Cortex of kidney (tissue), 1 donor: ENCODE measurements around the gene SCFD1.
"Not testable (repeated sequence)": the region's sequence is repeated elsewhere in the genome, so short reads cannot be mapped to it uniquely, and the experiment has no call there.

ENCODE experiments used
- DNase-seq: peaks from one replicate; lab custom pipeline; 2025; lab: John Stamatoyannopoulos, UW

The SCFD1 gene

GRCh38 chr14:30621940-30622830 is at the start of gene SCFD1:
Gene SCFD1, plus strand, starts transcription at chr14:30622319. Its CDS starts 20 bp downstream, at chr14:30622339.
- DNase-seq: peak; percentile 41

- DNase-seq: no peak
Measured at GRCh38 chr14:30572771-30573170, 49.3 kb upstream of the SCFD1 start.

GRCh38 chr14:30573226-30573814 is 48.8 kb upstream of the SCFD1 start:
- no peak for DNase-seq

GRCh38 chr14:30573966-30574365 is 48.2 kb upstream of the SCFD1 start:
- DNase-seq: no peak

- not testable (repeated sequence) for DNase-seq
Measured at GRCh38 chr14:30574777-30575176, 47.3 kb upstream of the SCFD1 start.

- DNase-seq: not testable (repeated sequence)
Measured at GRCh38 chr14:30576333-30576732, 45.8 kb upstream of the SCFD1 start.

GRCh38 chr14:30580616-30581282 is 41.4 kb upstream of the SCFD1 start:
- DNase-seq: no peak

- DNase-seq: no peak
Measured at GRCh38 chr14:30581283-30581625, 40.9 kb upstream of the SCFD1 start.

- DNase-seq: no peak
Measured at GRCh38 chr14:30582376-30582775, 39.7 kb upstream of the SCFD1 start.

GRCh38 chr14:30584058-30584630 is 38.0 kb upstream of the SCFD1 start:
- no peak for DNase-seq

- DNase-seq: no peak
Measured at GRCh38 chr14:30585204-30585603, 36.9 kb upstream of the SCFD1 start.

GRCh38 chr14:30587141-30587540 is 35.0 kb upstream of the SCFD1 start:
- DNase-seq: no peak

GRCh38 chr14:30588873-30589272 is 33.2 kb upstream of the SCFD1 start:
- DNase-seq: no peak

GRCh38 chr14:30596935-30597334 is 25.2 kb upstream of the SCFD1 start:
- no peak for DNase-seq

- DNase-seq: no peak
Measured at GRCh38 chr14:30597504-30597903, 24.6 kb upstream of the SCFD1 start.

- DNase-seq: no peak
Measured at GRCh38 chr14:30600922-30601918, 20.9 kb upstream of the SCFD1 start.

- DNase-seq: no peak
Measured at GRCh38 chr14:30603402-30603801, 18.7 kb upstream of the SCFD1 start.

GRCh38 chr14:30604696-30605095 is 17.4 kb upstream of the SCFD1 start:
- not testable (repeated sequence) for DNase-seq

GRCh38 chr14:30607156-30607780 is 14.9 kb upstream of the SCFD1 start:
- DNase-seq: no peak

- DNase-seq: no peak
Measured at GRCh38 chr14:30608533-30609006, 13.5 kb upstream of the SCFD1 start.
